Sigmoid colon (tissue), 7 donors: ENCODE data around the gene DFFB. TPM values are rescaled to one million over a fixed set of nuclear protein-coding genes. Genes with fewer than 3 reads are reported as not detected.

Experiments used
- DNase-seq: peaks from one replicate; pipeline ENCODE4 v3.0.0-alpha.2; 2019
- H3K27ac ChIP-seq, 4 donors: fragments of 200-600 bp; sonication (generic); one replicate each; pipeline ENCODE4 v1.5.1; 2016 to 2019; ENCODE audit warnings: mild to moderate bottlenecking in 1 of 4
- H3K27me3 ChIP-seq, 3 donors: fragments of 200-600 bp; sonication (generic); one replicate each; pipeline ENCODE4 v1.5.1; 2019; ENCODE audit warnings: mild to moderate bottlenecking in 1 of 3
- H3K36me3 ChIP-seq, 4 donors: fragments of 200-600 bp; sonication (generic); one replicate each; pipeline ENCODE4 v1.5.1; 2016 to 2019
- H3K4me1 ChIP-seq, 4 donors: fragments of 200-600 bp; sonication (generic); one replicate each; pipeline ENCODE4 v1.5.1; 2017 to 2019
- H3K4me3 ChIP-seq, 4 donors: fragments of 200-600 bp; sonication (generic); one replicate each; pipeline ENCODE4 v1.5.1; 2017 to 2019; ENCODE audit warnings: mild to moderate bottlenecking in 2 of 4, moderate library complexity in 1 of 4
- H3K9me3 ChIP-seq, 4 donors: fragments of 200-600 bp in 3 of 4; sonication (generic) in 3 of 4; one replicate each; pipeline versions ENCODE4 v1.5.1 to v1.6.1; 2013 to 2019
- CTCF ChIP-seq, 4 experiments: fragments of 450-650 bp in 3 of 4; fragments of 200-600 bp in 1 of 4; IDR thresholded peaks; one replicate each; pipeline ENCODE4 v1.5.1; 2016 to 2019; ENCODE audit warnings: antibody characterized with exemption in 4 of 4, mild to moderate bottlenecking in 3 of 4, moderate library complexity in 2 of 4
- EP300 ChIP-seq, 4 donors: sonication (generic); formaldehyde crosslinking; IDR thresholded peaks; one replicate each; pipeline ENCODE4 v1.6.1; 2017; ENCODE audit warnings: antibody characterized with exemption in 4 of 4
- POLR2A ChIP-seq, 2 donors: fragments of 450-650 bp; IDR thresholded peaks; one replicate each; pipeline ENCODE4 v1.6.1; 2016; ENCODE audit warnings: antibody characterized with exemption in 2 of 2, mild to moderate bottlenecking in 2 of 2, moderate library complexity in 2 of 2
- POLR2AphosphoS5 ChIP-seq, 4 donors: sonication (generic); formaldehyde crosslinking; IDR thresholded peaks; one replicate each; pipeline ENCODE4 v1.6.1; 2017; ENCODE audit warnings: antibody characterized with exemption in 4 of 4
- WGBS, 2 donors: extraction: QIAGEN DNeasy Blood & Tissue Kit; methylation state at CpG; one replicate each; pipeline ENCODE4 v1.1.7; 2013; 5-methylcytosine and 5-hydroxymethylcytosine counted together
- intact Hi-C: fragments of 100-400 bp; cut with DNase I; formaldehyde crosslinking; loops from one replicate; pipeline ENCODE4 v1.15.1; 2023
- polyA plus RNA-seq, 3 donors: library from polyadenylated mRNA; stranded (reverse); fragments of 200-250 nt; gene quantifications; one replicate each; pipeline ENCODE4 v1.2.3, GENCODE V29; 2013
- total RNA-seq, 4 donors: library from RNA; depleted of rRNA; stranded (reverse); fragments of >200 nt; gene quantifications; one replicate each; pipeline ENCODE4 v1.1.0, GENCODE V29; 2016
- donor health status: healthy with polysubstance abuse.
- donor health status: Bipolar disorder and iron deficiency.
- donor health status: healthy.

DFFB gene
- total and polyA plus RNA-seq, 7 donors = 1.8 to 9.0 (median 6.1) TPM

GRCh38 chr1:3825356-3825755, 31.9 kb upstream of the DFFB start:
- 89 to 92% methylated on average over 15 of the region's 15 CpGs for WGBS, 2 donors
- Histone ChIP-seq H3K4me3 (no peak overlapping the region), H3K27me3 (no peaks in the 10 kb centered on the region), H3K27ac (no peak overlapping the region), H3K9me3 (no peaks in the 10 kb centered on the region), H3K36me3 (peaks cover 20 to 96% (median 64%) of the 10 kb centered on the region in 4 donors), H3K4me1 (no peaks in the 10 kb centered on the region)
- TF ChIP-seq POLR2A (IDR thresholded peaks at IDR 0.05) (no peak), CTCF (IDR thresholded peaks at IDR 0.05) (no peak), EP300 (IDR thresholded peaks at IDR 0.05) (no peak), POLR2AphosphoS5 (IDR thresholded peaks at IDR 0.05) (no peak)
- DNase-seq = no peak
- intact Hi-C loops = no loop called here

GRCh38 chr1:3827813-3828307, 29.4 kb upstream of the DFFB start:
- Histone ChIP-seq H3K36me3 (peaks cover 17 to 96% (median 57%) of the 10 kb centered on the region in 4 donors), H3K4me3 (no peak overlapping the region), H3K27ac (no peak overlapping the region), H3K9me3 (no peaks in the 10 kb centered on the region), H3K4me1 (no peaks in the 10 kb centered on the region), H3K27me3 (no peaks in the 10 kb centered on the region)
- intact Hi-C loops = no loop called here
- peak; percentile 46 for DNase-seq
- TF ChIP-seq CTCF (IDR thresholded peaks at IDR 0.05) (no peak), POLR2AphosphoS5 (IDR thresholded peaks at IDR 0.05) (no peak), POLR2A (IDR thresholded peaks at IDR 0.05) (no peak), EP300 (IDR thresholded peaks at IDR 0.05) (no peak)
- WGBS, 2 donors = 88 to 93% methylated on average over 14 of the region's 14 CpGs

GRCh38 chr1:3828391-3828790, 28.9 kb upstream of the DFFB start:
- Histone ChIP-seq H3K27ac (no peak overlapping the region), H3K27me3 (no peaks in the 10 kb centered on the region), H3K4me3 (no peak overlapping the region), H3K9me3 (no peaks in the 10 kb centered on the region), H3K36me3 (peaks cover 12 to 96% (median 54%) of the 10 kb centered on the region in 4 donors), H3K4me1 (no peaks in the 10 kb centered on the region)
- TF ChIP-seq CTCF (IDR thresholded peaks at IDR 0.05) (no peak), EP300 (IDR thresholded peaks at IDR 0.05) (no peak), POLR2A (IDR thresholded peaks at IDR 0.05) (no peak), POLR2AphosphoS5 (IDR thresholded peaks at IDR 0.05) (no peak)
- peak; percentile 0 for DNase-seq
- intact Hi-C loops = no loop called here
- 95 to 96% methylated on average over 8 of the region's 8 CpGs for WGBS, 2 donors

GRCh38 chr1:3831689-3832088, 25.6 kb upstream of the DFFB start:
- no peaks in the 10 kb centered on the region for H3K27me3 ChIP-seq
- intact Hi-C loops = no loop called here
- DNase-seq = no peak
- H3K4me1 ChIP-seq = no peaks in the 10 kb centered on the region
- TF ChIP-seq POLR2A (IDR thresholded peaks at IDR 0.05) (no peak), POLR2AphosphoS5 (IDR thresholded peaks at IDR 0.05) (no peak), CTCF (IDR thresholded peaks at IDR 0.05) (no peak), EP300 (IDR thresholded peaks at IDR 0.05) (no peak)
- H3K36me3 ChIP-seq = peaks cover 8 to 94% (median 53%) of the 10 kb centered on the region in 4 donors
- no peak overlapping the region for H3K27ac ChIP-seq
- H3K9me3 ChIP-seq = no peaks in the 10 kb centered on the region
- WGBS, 2 donors = 85 to 92% methylated on average over 6 of the region's 6 CpGs
- no peak overlapping the region for H3K4me3 ChIP-seq

GRCh38 chr1:3834701-3835100, 22.6 kb upstream of the DFFB start:
- intact Hi-C loops = no loop called here
- TF ChIP-seq POLR2A (IDR thresholded peaks at IDR 0.05) = no peak
- no peak for TF ChIP-seq CTCF (IDR thresholded peaks at IDR 0.05)
- TF ChIP-seq POLR2AphosphoS5 (IDR thresholded peaks at IDR 0.05) = no peak
- no peak overlapping the region for H3K27ac ChIP-seq
- no peaks in the 10 kb centered on the region for H3K4me1 ChIP-seq
- H3K9me3 ChIP-seq = peaks cover 0 to 7% (median 2%) of the 10 kb centered on the region in 4 donors
- H3K36me3 ChIP-seq = peaks cover under 1 to 94% (median 56%) of the 10 kb centered on the region in 4 donors
- H3K27me3 ChIP-seq = no peaks in the 10 kb centered on the region
- WGBS, 2 donors = 93% methylated on average over 10 of the region's 10 CpGs
- H3K4me3 ChIP-seq = no peak overlapping the region
- DNase-seq = peak; percentile 5
